IPS-NIHi11 (cell line): Measurements from ENCODE around the gene CAMTA1.

Experiments
- DNase-seq: peaks from one replicate; pipeline ENCODE4 v3.0.0; 2012; ENCODE audit warnings: mixed read lengths, low spot score

Gene CAMTA1

GRCh38 chr1:7500381-7501083 lies 715.3 kb downstream of the CAMTA1 start:
- DNase-seq, result no peak

GRCh38 chr1:7501084-7501491 lies 715.8 kb downstream of the CAMTA1 start:
- no peak for DNase-seq

- DNase-seq, result no peak
Observed at GRCh38 chr1:7501723-7502603, 716.7 kb downstream of the CAMTA1 start.

- DNase-seq, result no peak
Observed at GRCh38 chr1:7503691-7504437, 718.6 kb downstream of the CAMTA1 start.

GRCh38 chr1:7504438-7504720 lies 719.1 kb downstream of the CAMTA1 start:
- no peak for DNase-seq

GRCh38 chr1:7505094-7505770 lies 720.0 kb downstream of the CAMTA1 start:
- DNase-seq, result no peak

- DNase-seq, result no peak
Observed at GRCh38 chr1:7505771-7506453, 720.7 kb downstream of the CAMTA1 start.

GRCh38 chr1:7506454-7507284 lies 721.4 kb downstream of the CAMTA1 start:
- DNase-seq, result no peak

GRCh38 chr1:7507285-7508019 lies 722.2 kb downstream of the CAMTA1 start:
- DNase-seq, result no peak

GRCh38 chr1:7508052-7508933 lies 723.0 kb downstream of the CAMTA1 start:
- DNase-seq, result no peak

GRCh38 chr1:7508934-7509519 lies 723.8 kb downstream of the CAMTA1 start:
- no peak for DNase-seq

- DNase-seq, result no peak
Observed at GRCh38 chr1:7509598-7509997, 724.3 kb downstream of the CAMTA1 start.

- DNase-seq, result no peak
Observed at GRCh38 chr1:7510389-7510931, 725.2 kb downstream of the CAMTA1 start.

GRCh38 chr1:7511381-7511780 lies 726.1 kb downstream of the CAMTA1 start:
- DNase-seq, result no peak

GRCh38 chr1:7513081-7513480 lies 727.8 kb downstream of the CAMTA1 start:
- DNase-seq, result no peak

- no peak for DNase-seq
Observed at GRCh38 chr1:7515175-7515574, 729.9 kb downstream of the CAMTA1 start.

- DNase-seq, result no peak
Observed at GRCh38 chr1:7515904-7516303, 730.6 kb downstream of the CAMTA1 start.

- DNase-seq, result peak; percentile 72
Observed at GRCh38 chr1:7516341-7516740, 731.1 kb downstream of the CAMTA1 start.
